Memory B cell (primary cell): ENCODE measurements around the gene DICER1.

Source experiments
- ATAC-seq: fragments of 150-1000 bp; cut with Tn5 transposase; 2 replicates; pipeline ENCODE4 v1.10.0; 2021; ENCODE audit warnings: low read depth, mild to moderate bottlenecking, moderate library complexity
- DNase-seq, 2 donors: peaks; one replicate each; pipeline ENCODE4 v3.0.0; 2022; ENCODE audit warnings: low spot score in 2 of 2
- H3K27ac Mint-ChIP-seq: one replicate; pipeline ENCODE4 v1.8.0; 2022; ENCODE audit warnings: mild to moderate bottlenecking, moderate library complexity, mixed read lengths
- H3K27me3 Mint-ChIP-seq: one replicate; pipeline ENCODE4 v1.8.0; 2022; ENCODE audit warnings: mixed read lengths
- H3K36me3 Mint-ChIP-seq: one replicate; pipeline ENCODE4 v1.8.0; 2022; ENCODE audit warnings: mild to moderate bottlenecking, mixed read lengths
- H3K4me1 Mint-ChIP-seq: one replicate; pipeline ENCODE4 v1.8.0; 2022; ENCODE audit warnings: mixed read lengths
- H3K4me3 Mint-ChIP-seq: one replicate; pipeline ENCODE4 v1.8.0; 2022; ENCODE audit warnings: mild to moderate bottlenecking, moderate library complexity, mixed read lengths
- H3K9me3 Mint-ChIP-seq: one replicate; pipeline ENCODE4 v1.8.0; 2022; ENCODE audit warnings: mixed read lengths

Gene DICER1

DNA sequence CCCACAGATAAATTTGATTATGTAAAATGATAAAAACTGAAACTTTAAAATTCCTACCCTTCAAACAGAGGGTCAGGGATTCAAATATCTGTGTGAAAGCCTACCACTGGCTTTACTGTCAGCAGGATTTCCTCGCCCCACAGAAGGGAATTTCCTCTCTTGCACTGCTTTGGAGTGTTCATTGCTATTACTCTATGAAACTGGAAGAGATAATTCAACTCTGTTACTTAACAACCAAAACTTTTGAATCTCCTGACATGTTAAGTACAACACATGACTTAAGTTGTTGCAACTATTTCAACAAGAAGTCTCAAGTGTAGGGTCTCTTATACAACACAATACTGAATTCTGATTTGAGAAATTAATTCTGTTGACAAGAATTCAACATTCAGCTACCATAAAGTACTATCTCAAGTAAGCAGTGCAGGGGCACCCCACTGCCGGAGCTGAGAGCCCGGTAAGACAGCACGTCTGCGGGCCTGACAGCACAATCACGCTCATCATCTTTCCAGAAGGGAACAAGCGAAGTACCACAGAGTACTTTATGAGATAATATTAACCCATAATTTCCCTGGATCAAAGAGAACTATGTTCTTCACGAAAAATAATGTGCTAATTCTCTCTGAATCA is 22.9 kb downstream of the DICER1 start:
- peaks cover 28% of the 10 kb centered on the region for H3K36me3 Mint-ChIP-seq
- H3K4me1 Mint-ChIP-seq, result peaks cover 21% of the 10 kb centered on the region
- H3K9me3 Mint-ChIP-seq, result peaks cover 2% of the 10 kb centered on the region
- no peak overlapping the region for H3K4me3 Mint-ChIP-seq
- H3K27me3 Mint-ChIP-seq, result no peaks in the 10 kb centered on the region
- no peak for ATAC-seq
- DNase-seq, result no peak
- H3K27ac Mint-ChIP-seq, result no peak overlapping the region

DNA sequence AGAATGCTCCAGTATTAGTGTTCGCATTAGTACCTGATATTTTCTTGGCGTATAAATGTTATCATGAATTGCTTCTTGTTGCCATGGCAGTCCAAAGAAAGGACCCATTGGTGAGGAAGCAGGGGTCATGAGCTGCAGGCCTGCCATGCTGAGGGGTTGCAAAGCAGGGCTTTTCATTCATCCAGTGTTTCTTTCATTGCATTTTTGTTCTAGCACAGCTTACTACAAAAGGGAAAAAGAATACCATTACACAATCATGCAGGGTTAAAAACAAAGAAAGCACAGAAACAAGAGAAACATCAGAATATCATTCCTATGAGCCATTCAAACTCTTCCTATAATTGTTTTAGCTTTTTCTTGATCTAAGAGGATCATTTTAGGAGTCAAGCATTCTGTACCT is 24.0 kb downstream of the DICER1 start:
- Mint-ChIP-seq H3K27me3 (no peaks in the 10 kb centered on the region), H3K4me3 (no peak overlapping the region), H3K27ac (no peak overlapping the region), H3K9me3 (peaks cover 2% of the 10 kb centered on the region), H3K4me1 (peaks cover 18% of the 10 kb centered on the region), H3K36me3 (peaks cover 35% of the 10 kb centered on the region)
- ATAC-seq, result no peak
- DNase-seq, result no peak

DNA sequence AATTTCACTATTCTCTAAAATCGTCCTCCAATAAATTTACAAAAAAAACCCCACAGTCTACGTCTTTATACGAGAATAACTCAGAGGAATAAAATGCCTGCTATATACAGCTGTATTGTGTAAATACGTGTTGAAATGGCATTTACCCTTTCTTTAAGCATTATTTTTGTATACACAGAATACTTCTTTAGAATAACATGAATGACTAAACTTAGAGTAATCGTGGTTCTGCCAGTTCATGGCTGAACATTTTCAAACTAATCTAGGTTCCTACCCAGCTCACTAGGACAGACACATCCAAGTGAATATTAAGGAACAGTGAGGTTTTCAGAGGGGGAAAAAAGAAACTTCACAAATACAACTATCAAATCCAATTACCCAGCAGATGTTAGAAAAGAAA is 24.6 kb downstream of the DICER1 start:
- H3K9me3 Mint-ChIP-seq, result peaks cover 2% of the 10 kb centered on the region
- peaks cover 37% of the 10 kb centered on the region for H3K36me3 Mint-ChIP-seq
- H3K4me1 Mint-ChIP-seq, result peaks cover 20% of the 10 kb centered on the region
- no peak overlapping the region for H3K27ac Mint-ChIP-seq
- no peak overlapping the region for H3K4me3 Mint-ChIP-seq
- no peak for ATAC-seq
- no peaks in the 10 kb centered on the region for H3K27me3 Mint-ChIP-seq
- DNase-seq, result no peak

DNA sequence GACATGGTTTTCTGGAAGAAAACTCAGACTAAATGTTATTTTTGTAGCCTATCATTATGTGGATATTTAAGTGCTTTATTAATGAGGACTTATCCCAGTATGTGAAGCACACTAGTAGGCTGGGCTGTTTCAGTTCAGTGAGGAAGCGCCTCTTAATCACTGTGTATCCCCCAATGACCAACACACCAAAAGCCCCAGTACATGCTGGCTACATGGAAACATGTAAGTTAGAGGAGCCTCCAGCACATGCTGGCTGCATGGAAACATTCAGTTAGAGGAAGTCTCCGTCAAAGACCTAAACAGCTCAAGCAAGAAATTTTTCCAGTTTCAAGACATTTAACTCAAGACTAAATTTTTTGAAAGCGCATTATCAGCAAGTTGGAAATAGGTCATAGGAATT is 26.8 kb downstream of the DICER1 start:
- DNase-seq, result no peak
- Mint-ChIP-seq H3K9me3 (no peaks in the 10 kb centered on the region), H3K27me3 (no peaks in the 10 kb centered on the region), H3K4me1 (peaks cover 9% of the 10 kb centered on the region), H3K4me3 (no peak overlapping the region), H3K27ac (no peak overlapping the region), H3K36me3 (peaks cover 32% of the 10 kb centered on the region)
- no peak for ATAC-seq

DNA sequence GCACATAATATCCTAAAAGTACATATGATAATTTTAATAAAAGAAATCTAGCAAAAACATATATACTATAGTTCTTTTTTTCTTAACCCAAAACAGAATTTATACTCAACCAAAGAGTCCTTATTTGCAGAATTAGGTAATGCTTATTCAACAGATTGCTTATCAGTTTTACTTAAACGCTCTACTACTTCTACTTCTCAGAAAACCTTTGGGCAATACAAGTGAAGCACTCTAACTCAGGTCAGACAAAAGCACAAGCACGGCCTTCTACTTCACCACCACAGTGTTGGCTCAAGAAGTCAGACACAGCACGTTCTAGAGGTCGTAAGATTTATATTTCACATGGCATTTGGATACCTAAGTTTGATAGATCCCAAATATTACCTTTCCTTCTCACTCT is 29.2 kb downstream of the DICER1 start:
- Mint-ChIP-seq H3K27me3 (no peaks in the 10 kb centered on the region), H3K36me3 (peaks cover 34% of the 10 kb centered on the region), H3K4me1 (peaks cover 5% of the 10 kb centered on the region), H3K27ac (no peak overlapping the region), H3K4me3 (no peak overlapping the region), H3K9me3 (no peaks in the 10 kb centered on the region)
- no peak for DNase-seq
- no peak for ATAC-seq

DNA sequence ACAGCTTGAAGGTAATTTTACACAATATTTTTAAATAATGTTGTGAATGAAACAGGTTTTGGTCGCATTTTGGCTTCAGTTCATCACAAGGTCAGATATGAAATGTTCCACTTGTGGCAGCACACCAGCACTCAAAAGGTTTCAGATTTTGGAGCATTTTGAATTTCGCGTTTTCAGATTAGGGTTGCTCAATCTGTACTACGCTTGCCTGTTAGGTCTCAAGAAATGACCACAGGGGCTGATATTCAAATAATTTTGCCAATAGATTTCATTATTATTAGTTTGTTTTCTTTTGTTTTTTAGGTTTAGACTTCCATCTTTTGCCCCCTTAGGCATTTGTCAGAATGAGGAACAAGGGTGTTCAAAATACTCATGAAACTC is 29.8 kb downstream of the DICER1 start:
- H3K27ac Mint-ChIP-seq, result no peak overlapping the region

DNA sequence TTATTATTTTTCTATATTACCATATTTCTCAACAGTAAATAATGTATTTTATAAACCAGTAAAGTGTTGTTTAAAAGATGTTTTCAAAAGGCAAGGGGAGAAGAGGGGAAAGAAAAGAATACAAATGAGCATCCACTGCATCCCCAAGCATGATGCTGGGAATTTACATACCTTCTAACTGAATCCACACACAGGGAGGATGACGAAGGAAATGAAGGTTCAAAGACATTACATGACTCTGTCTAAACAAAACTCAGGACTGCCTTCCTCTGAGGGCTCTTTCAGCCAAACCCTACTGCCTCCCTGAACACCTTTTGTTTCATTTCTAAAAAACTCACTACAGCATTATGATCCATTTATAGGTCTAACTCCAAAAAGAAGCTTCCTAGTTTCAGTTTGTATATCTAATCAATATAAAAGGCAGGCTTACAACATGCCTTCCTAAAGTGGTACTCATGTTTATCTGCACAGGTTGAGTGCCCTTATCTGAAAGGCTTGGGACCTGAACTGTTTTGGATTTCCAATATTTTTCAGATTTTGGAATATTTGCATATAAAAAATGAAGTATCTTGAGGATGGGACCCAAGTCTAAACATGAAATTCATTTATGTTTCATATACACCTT is 30.3 kb downstream of the DICER1 start:
- ATAC-seq (no peak), DNase-seq (no peak)
- H3K27ac Mint-ChIP-seq, result no peak overlapping the region
- no peak overlapping the region for H3K4me3 Mint-ChIP-seq
- H3K9me3 Mint-ChIP-seq, result no peaks in the 10 kb centered on the region
- H3K4me1 Mint-ChIP-seq, result peaks cover 7% of the 10 kb centered on the region
- no peaks in the 10 kb centered on the region for H3K27me3 Mint-ChIP-seq
- peaks cover 34% of the 10 kb centered on the region for H3K36me3 Mint-ChIP-seq

More for the DNA sequence above, 29.8 kb downstream of the DICER1 start:
- H3K4me3 Mint-ChIP-seq, result no peak overlapping the region
- H3K27me3 Mint-ChIP-seq, result no peaks in the 10 kb centered on the region
- no peak for ATAC-seq
- DNase-seq, result no peak
- H3K9me3 Mint-ChIP-seq, result no peaks in the 10 kb centered on the region
- H3K36me3 Mint-ChIP-seq, result peaks cover 33% of the 10 kb centered on the region
- peaks cover 5% of the 10 kb centered on the region for H3K4me1 Mint-ChIP-seq

DNA sequence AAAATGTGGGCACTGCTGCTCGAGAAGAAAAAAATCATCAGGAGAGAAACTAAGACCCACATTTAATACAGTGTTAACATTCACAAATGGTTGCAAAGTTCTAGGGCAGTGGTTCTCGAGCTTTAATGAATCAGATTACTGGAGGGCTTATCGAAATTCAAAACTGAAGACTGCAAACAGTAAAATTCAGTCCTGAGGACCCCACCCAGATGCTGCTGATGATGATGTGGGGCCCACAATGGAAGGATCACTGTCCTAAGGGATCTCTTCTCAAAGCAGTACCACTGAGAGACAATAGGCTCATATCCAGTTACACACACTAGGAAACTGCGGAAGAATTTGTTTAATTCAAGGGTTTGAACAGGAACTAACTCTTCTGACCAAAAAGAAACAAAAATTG is 31.4 kb downstream of the DICER1 start:
- peaks cover 32% of the 10 kb centered on the region for H3K36me3 Mint-ChIP-seq
- H3K27ac Mint-ChIP-seq, result no peak overlapping the region

DNA sequence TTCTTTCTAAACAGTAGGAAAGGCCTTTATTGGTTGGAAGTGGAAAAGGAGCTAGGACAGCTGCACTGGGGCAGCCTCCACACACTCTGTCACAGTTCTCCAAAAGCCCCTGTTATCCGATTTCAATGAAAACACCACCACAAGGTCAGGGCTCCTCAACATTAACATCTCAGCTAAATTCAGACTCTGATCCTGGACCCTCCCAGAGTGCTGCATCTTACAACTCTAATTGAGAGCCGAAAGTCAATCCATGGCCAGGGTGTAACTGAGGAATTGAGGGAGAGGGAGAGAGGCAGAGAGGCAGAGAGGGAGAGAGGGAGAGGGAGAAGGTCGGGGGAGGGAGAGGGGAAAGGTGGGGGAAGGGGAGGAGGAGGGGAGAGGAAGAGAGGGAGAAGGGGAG is 32.1 kb downstream of the DICER1 start:
- no peaks in the 10 kb centered on the region for H3K27me3 Mint-ChIP-seq
- no peak overlapping the region for H3K27ac Mint-ChIP-seq
- peaks cover 11% of the 10 kb centered on the region for H3K4me1 Mint-ChIP-seq
- H3K9me3 Mint-ChIP-seq, result no peaks in the 10 kb centered on the region
- ATAC-seq (no peak), DNase-seq (no peak)
- peaks cover 35% of the 10 kb centered on the region for H3K36me3 Mint-ChIP-seq
- no peak overlapping the region for H3K4me3 Mint-ChIP-seq

More for the DNA sequence above, 31.4 kb downstream of the DICER1 start:
- no peak for DNase-seq
- Mint-ChIP-seq H3K4me1 (peaks cover 8% of the 10 kb centered on the region), H3K4me3 (no peak overlapping the region), H3K27me3 (no peaks in the 10 kb centered on the region), H3K9me3 (no peaks in the 10 kb centered on the region)
- ATAC-seq, result no peak

DNA sequence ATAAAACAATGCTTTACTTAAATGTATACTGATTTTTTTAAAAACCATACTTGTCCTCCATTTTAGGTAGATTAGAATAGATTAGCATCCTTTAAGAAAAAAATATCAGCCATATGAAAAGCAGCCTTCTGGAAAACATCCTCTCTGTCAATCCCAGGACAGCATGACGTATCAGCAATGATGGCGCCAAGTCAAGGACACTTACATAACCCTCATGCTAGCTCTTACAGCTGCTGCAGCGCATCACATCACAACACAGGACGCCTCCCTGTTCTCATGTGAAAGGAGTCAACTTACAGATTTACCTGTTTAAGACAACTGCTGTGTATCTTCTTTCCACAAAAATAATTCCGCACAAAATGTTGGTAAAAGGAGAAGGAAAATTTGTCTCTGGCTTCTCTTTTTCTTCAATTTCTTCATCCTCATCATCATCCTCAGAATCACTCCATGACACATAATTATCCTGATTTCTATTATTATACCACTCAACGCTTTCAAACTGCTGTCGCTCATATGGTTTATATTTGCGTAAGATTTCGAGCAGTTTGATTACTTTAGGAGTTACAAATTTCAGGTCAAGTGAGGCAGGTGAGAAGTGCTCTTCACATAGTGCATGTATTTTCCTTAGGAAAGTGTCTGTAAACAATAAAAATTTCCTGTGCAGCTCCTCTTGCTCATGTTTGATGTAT is 33.3 kb downstream of the DICER1 start:
- DNase-seq (no peak), ATAC-seq (no peak)
- Mint-ChIP-seq H3K4me3 (no peak overlapping the region), H3K4me1 (peaks cover 11% of the 10 kb centered on the region), H3K27ac (no peak overlapping the region), H3K9me3 (no peaks in the 10 kb centered on the region), H3K36me3 (peaks cover 27% of the 10 kb centered on the region), H3K27me3 (no peaks in the 10 kb centered on the region)

DNA sequence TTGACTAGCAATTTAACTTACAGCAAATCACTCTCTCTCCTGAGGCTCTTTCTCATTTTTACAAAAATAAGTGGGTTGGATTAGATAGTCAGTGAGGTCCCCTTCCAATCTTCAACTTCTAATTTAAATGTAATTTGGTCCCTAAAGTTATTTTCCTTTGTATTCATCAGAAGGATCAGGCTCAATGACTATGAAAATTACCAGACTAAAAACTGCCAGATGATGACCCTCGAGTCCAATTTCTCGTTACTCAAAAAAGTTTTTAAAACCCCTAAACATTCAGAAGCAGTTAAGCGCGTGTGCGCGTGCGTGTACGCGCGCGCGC is 34.7 kb downstream of the DICER1 start:
- peaks cover 6% of the 10 kb centered on the region for H3K4me1 Mint-ChIP-seq
- no peaks in the 10 kb centered on the region for H3K27me3 Mint-ChIP-seq
- peaks cover 28% of the 10 kb centered on the region for H3K36me3 Mint-ChIP-seq
- H3K9me3 Mint-ChIP-seq, result no peaks in the 10 kb centered on the region
- H3K27ac Mint-ChIP-seq, result no peak overlapping the region
- no peak overlapping the region for H3K4me3 Mint-ChIP-seq
- DNase-seq (no peak), ATAC-seq (no peak)

DNA sequence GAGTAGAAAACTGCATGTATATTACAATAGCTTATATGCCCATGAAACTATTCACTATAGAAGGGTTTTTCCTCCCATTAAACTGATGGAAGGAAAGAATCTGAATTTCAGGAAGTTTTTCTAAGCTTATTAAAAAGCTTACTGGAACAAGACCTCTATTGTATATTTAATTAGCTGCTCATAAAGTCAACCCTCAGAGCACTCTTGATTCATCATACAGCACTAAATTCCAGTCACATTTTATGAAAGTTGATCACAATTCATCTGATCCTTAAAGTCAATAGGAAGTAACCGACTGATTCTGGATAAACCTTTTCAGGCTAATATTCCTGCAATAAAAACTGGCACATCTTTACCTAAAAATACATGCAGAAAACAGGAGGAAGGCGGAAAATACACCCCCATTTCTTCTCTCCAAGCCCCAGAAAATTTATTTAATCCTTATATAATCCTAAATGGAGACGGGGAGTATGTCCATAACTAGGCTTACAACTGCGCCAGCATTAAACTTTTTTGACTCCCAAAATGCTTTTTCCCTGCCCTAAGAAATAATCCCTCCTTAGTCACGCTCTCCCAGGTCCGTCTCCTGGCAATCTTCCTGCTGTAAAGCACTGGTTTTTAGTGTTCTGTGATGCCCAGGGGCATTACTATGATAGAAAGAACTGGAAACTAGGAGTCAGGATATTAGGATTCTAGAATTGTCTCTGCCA is 35.3 kb downstream of the DICER1 start:
- ATAC-seq, result no peak
- Mint-ChIP-seq H3K4me1 (peaks cover 6% of the 10 kb centered on the region), H3K9me3 (no peaks in the 10 kb centered on the region), H3K27ac (no peak overlapping the region), H3K4me3 (no peak overlapping the region), H3K27me3 (no peaks in the 10 kb centered on the region), H3K36me3 (peaks cover 30% of the 10 kb centered on the region)
- no peak for DNase-seq

DNA sequence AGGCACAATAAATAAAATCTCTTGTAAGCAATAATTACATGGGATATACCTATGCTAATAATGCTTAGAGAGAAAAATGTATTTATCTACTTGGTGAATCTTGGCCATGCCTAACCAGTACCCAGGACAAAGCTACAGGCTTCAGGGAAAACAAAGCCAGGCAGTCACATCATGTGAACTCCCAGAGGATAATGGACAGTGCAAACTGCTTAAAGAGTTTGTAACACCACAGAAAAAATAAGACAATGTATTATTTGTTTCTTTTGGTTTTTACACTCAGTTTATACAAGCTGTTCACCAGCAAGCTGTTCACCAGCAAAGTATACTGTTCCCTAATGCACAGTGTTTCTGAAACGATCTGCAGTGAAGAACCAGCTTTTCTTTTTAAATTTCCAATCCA is 38.0 kb downstream of the DICER1 start:
- H3K36me3 Mint-ChIP-seq, result peaks cover 34% of the 10 kb centered on the region
- H3K9me3 Mint-ChIP-seq, result no peaks in the 10 kb centered on the region
- DNase-seq (no peak), ATAC-seq (no peak)
- no peak overlapping the region for H3K4me3 Mint-ChIP-seq
- H3K27ac Mint-ChIP-seq, result no peak overlapping the region
- no peaks in the 10 kb centered on the region for H3K27me3 Mint-ChIP-seq
- peaks cover 6% of the 10 kb centered on the region for H3K4me1 Mint-ChIP-seq

DNA sequence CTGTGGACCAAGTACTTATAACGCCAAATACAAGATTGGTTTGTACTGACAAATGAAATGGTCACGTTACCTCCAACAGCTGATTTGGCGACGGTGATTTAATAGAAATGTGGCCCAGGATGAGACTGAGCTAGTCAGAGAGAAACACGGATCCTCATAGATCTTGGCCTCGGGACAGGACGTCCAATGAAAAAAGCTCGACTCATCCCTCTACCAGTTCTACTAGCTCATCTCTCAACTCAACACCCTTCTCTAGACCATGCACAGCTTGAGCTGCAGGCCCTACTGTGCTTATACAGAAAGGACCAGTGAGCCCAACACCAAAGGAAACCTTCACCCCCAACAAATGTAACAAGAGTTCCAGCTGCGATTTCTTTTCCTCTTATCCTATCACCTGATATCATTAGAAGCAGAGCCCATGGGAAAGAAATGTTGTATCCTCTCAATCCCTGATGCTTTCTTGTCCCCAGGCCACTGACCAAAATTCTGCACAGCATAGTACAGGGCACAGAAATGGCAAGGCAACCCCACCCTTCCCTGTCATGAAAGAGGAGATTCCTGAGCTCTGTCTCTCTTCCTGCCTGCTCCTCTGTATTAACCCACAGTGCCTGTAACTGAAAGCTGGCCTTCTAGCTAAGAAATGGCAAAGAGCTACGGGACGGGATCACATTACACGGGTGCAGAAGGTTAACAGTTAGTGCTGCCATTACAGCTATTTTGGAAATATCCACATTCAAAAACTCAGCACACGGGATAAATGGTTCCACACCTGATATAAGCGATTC is 39.2 kb downstream of the DICER1 start:
- no peaks in the 10 kb centered on the region for H3K9me3 Mint-ChIP-seq
- H3K36me3 Mint-ChIP-seq, result peaks cover 32% of the 10 kb centered on the region
- no peaks in the 10 kb centered on the region for H3K27me3 Mint-ChIP-seq
- ATAC-seq, result no peak
- peaks cover 9% of the 10 kb centered on the region for H3K4me1 Mint-ChIP-seq
- no peak overlapping the region for H3K4me3 Mint-ChIP-seq
- H3K27ac Mint-ChIP-seq, result no peak overlapping the region
- DNase-seq, result no peak
